IPS DF 6.9 (cell line): Measurements from ENCODE around the gene SRSF10.

ENCODE experiments used
- DNase-seq: peaks from one replicate; pipeline ENCODE4 v3.0.0-alpha.2; 2013; ENCODE audit warnings: low read depth, low spot score
- H3K27ac ChIP-seq: one replicate; pipeline ENCODE4 v1.5.1; 2013; ENCODE audit warnings: low read length, control low read depth
- H3K27me3 ChIP-seq: 2 replicates; pipeline ENCODE4 v1.6.1; 2013; ENCODE audit warnings: mild to moderate bottlenecking, low read length; ENCODE audit not compliant: control insufficient read depth, insufficient read depth
- H3K36me3 ChIP-seq: 2 replicates; pipeline ENCODE4 v1.6.1; 2013; ENCODE audit warnings: low read length; ENCODE audit not compliant: control insufficient read depth, insufficient read depth
- H3K4me1 ChIP-seq: 2 replicates; pipeline ENCODE4 v1.6.1; 2013; ENCODE audit warnings: low read length; ENCODE audit not compliant: control insufficient read depth, insufficient read depth
- H3K4me3 ChIP-seq: 2 replicates; pipeline ENCODE4 v1.5.1; 2013; ENCODE audit warnings: mild to moderate bottlenecking, low read length
- H3K9me3 ChIP-seq: 2 replicates; pipeline ENCODE4 v1.6.1; 2013; ENCODE audit warnings: low read length, inconsistent platforms; ENCODE audit not compliant: control insufficient read depth, insufficient read depth
- WGBS: extraction: QIAGEN DNeasy Blood & Tissue Kit; methylation state at CpG from one replicate; pipeline ENCODE4 v1.1.7; 2013; ENCODE audit warnings: mixed read lengths, missing lambda C conversion rate; ENCODE audit not compliant: insufficient read length, insufficient coverage; 5-methylcytosine and 5-hydroxymethylcytosine counted together

SRSF10 gene

GRCh38 chr1:23979881-23980727, at the start of gene SRSF10:
TSS of gene SRSF10 (minus strand) at chr1:23980327. CDS start at chr1:23980255, 72 bp downstream.
- H3K27me3 ChIP-seq, result no peaks in the 10 kb centered on the region
- H3K27ac ChIP-seq, result peak within 1 kb of the TSS; percentile 10
- 0 out of 2 replicates have a peak, but pooled peaks cover 1% of the 10 kb centered on the region for H3K4me1 ChIP-seq
- H3K4me3 ChIP-seq, result peak within 1 kb of the TSS; percentile 92
- peaks cover 2% of the 10 kb centered on the region; the same call in 1 of the 2 replicates for H3K36me3 ChIP-seq
- no CpG with 5 or more reads among the region's 84 CpGs for WGBS
- DNase-seq, result peak; percentile 97
- H3K9me3 ChIP-seq, result no peaks in the 10 kb centered on the region

DNA sequence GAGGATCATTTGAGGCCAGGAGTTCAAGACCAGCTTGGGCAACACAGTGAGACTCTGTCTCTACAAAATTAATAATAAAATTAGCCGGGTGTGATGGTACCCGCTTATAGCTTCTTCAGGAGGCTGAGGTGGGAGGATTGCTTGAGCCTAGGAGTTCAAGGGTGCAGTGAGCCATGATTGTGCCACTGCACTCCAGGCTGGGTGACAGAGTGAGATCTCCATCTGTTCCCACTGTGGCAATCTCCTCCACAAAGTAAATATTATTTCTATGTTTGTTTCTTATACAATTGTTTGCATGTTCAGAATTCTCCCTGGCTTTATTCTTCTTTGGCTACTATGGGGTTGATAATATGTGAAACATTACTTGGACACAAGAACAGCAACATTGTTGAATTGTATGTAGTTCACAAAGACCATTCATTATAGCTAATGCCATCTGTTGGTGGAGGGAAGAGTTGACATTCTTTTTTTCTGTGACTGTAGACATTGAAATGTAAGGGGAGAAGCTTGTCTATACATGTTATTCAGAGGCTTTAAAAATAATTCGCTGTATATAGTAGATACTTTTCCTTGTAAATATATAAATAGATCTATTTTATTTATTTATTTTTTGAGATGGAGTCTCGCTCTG, 47.8 kb upstream of the SRSF10 start:
- H3K27ac ChIP-seq, result no peak overlapping the region
- no CpG with 5 or more reads among the region's 4 CpGs for WGBS
- no peak for DNase-seq
- no peak overlapping the region for H3K4me3 ChIP-seq
- no peaks in the 10 kb centered on the region for H3K9me3 ChIP-seq
- H3K27me3 ChIP-seq, result no peaks in the 10 kb centered on the region
- no peaks in the 10 kb centered on the region for H3K36me3 ChIP-seq
- no peaks in the 10 kb centered on the region for H3K4me1 ChIP-seq

DNA sequence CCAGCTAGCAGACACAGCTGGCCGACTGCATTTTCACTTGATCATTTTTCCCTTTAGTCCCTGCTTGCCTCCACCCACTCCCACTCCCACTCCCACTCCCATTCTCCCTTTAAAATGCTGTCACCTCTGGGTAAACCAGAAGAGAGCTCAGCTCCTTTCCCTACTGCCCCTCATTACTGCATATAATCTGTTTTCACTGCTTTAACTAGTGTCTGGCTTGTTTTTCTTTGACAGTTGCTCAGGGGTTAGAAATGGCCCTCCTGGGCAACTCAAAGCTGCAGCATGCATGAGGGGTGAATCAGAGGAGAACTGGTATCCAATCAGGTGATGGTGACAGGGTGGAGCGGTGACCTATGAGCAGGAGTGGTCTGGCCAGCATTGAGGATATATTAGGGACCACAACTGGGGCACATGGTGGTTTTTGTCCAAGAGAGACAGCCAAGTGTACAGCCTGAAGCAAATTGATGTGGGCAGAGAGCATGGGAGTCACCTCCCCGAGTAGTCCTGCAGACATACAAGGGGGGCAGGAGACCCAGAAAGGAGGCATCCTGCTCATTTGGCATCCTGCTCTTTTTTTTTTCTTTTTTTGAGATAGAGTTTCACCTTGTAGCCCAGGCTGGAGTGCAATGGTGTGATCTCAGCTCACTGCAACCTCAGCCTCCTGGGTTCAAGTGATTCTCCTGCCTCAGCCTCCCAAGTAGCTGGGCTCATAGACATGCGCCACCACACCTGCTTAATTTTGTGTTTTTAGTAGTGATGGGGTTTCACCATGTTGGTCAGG, 42.6 kb upstream of the SRSF10 start:
- Histone ChIP-seq H3K4me3 (no peak overlapping the region), H3K4me1 (peaks cover 9% of the 10 kb centered on the region), H3K9me3 (no peaks in the 10 kb centered on the region), H3K27ac (no peak overlapping the region), H3K36me3 (no peaks in the 10 kb centered on the region), H3K27me3 (no peaks in the 10 kb centered on the region)
- no CpG with 5 or more reads among the region's 4 CpGs for WGBS
- no peak for DNase-seq

DNA sequence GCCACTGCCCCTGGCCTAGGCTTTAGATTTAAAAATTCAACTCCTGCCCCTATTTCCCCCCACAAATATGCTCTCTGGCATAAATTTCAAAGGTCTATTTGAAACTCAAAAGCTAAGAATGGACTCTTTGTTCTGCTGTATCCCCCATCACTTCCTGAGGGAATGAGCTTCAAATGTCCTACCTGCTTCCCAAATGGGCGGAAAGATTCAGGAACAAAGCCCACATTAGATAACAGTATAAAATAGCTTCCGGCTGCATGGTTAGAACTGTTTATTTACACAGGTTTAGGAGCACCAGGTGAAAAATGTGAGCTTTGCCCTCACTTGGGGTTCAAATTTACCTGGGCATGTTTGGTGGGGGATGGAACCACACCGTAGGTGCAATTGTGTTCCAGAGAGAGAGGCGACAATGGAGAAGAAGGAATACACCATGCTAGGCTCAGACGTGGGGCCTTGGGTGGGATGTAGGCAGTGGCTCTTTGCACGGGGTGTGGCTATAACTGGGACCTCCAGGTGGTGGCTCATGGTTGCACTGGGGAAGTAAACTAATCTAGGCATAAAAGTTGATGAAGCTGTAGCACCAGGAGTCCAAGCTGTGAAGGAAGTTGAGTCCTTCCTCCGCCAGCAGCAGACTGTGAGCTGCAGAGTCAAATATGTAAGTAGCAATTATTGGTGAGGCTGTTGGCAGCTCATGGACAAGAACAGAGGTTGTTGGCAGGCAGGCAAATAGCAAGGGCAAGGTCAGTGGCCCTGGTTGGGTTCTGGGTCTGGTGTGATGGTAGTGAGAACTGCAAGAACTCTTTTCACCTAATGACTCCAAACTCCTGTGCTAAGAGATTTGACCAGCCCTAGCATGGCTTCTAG, 41.5 kb upstream of the SRSF10 start:
- peaks cover 9% of the 10 kb centered on the region for H3K4me1 ChIP-seq
- H3K27ac ChIP-seq, result no peak overlapping the region
- WGBS, result no CpG with 5 or more reads among the region's 7 CpGs

GRCh38 chr1:24020470-24020869, 40.3 kb upstream of the SRSF10 start:
- Histone ChIP-seq H3K27ac (no peak overlapping the region), H3K36me3 (no peaks in the 10 kb centered on the region), H3K4me1 (peaks cover 9% of the 10 kb centered on the region), H3K27me3 (no peaks in the 10 kb centered on the region), H3K4me3 (no peak overlapping the region), H3K9me3 (no peaks in the 10 kb centered on the region)
- no CpG with 5 or more reads among the region's 3 CpGs for WGBS
- DNase-seq, result no peak

More for the DNA sequence above, 41.5 kb upstream of the SRSF10 start:
- no peaks in the 10 kb centered on the region for H3K36me3 ChIP-seq
- no peaks in the 10 kb centered on the region for H3K27me3 ChIP-seq
- DNase-seq, result no peak
- no peaks in the 10 kb centered on the region for H3K9me3 ChIP-seq
- H3K4me3 ChIP-seq, result no peak overlapping the region

- H3K9me3 ChIP-seq, result no peaks in the 10 kb centered on the region
- H3K36me3 ChIP-seq, result no peaks in the 10 kb centered on the region
- no peak overlapping the region for H3K4me3 ChIP-seq
- WGBS, result no CpG with 5 or more reads among the region's 5 CpGs
- no peak overlapping the region for H3K27ac ChIP-seq
- H3K27me3 ChIP-seq, result no peaks in the 10 kb centered on the region
- peaks cover 9% of the 10 kb centered on the region for H3K4me1 ChIP-seq
- DNase-seq, result no peak
These were observed 39.9 kb upstream of the SRSF10 start for GRCh38 chr1:24020025-24020424.

GRCh38 chr1:24018611-24019580, 38.8 kb upstream of the SRSF10 start:
- no peak overlapping the region for H3K27ac ChIP-seq
- H3K9me3 ChIP-seq, result no peaks in the 10 kb centered on the region
- no peaks in the 10 kb centered on the region for H3K27me3 ChIP-seq
- H3K36me3 ChIP-seq, result no peaks in the 10 kb centered on the region
- no CpG with 5 or more reads among the region's 20 CpGs for WGBS
- DNase-seq, result no peak
- H3K4me3 ChIP-seq, result no peak overlapping the region
- peaks cover 9% of the 10 kb centered on the region for H3K4me1 ChIP-seq

GRCh38 chr1:24015221-24016210, 35.4 kb upstream of the SRSF10 start:
- no peaks in the 10 kb centered on the region for H3K36me3 ChIP-seq
- no peaks in the 10 kb centered on the region for H3K27me3 ChIP-seq
- DNase-seq, result no peak
- H3K27ac ChIP-seq, result no peak overlapping the region
- WGBS, result no CpG with 5 or more reads among the region's 6 CpGs
- H3K9me3 ChIP-seq, result no peaks in the 10 kb centered on the region
- 0 out of 2 replicates have a peak, but pooled peaks cover 2% of the 10 kb centered on the region for H3K4me1 ChIP-seq
- H3K4me3 ChIP-seq, result no peak overlapping the region
